SH-SY5Y (cell line): ENCODE results near the gene CHGA.
A peak's percentile ranks its signal among the peaks of the same experiment; 100 is the strongest.

Source experiments
- GATA2 ChIP-seq: IDR thresholded peaks from 2 replicates; pipeline ENCODE4 v1.6.1; 2011; ENCODE audit warnings: mild to moderate bottlenecking, low read depth, low read length
- GATA3 ChIP-seq: IDR thresholded peaks from 2 replicates; pipeline ENCODE4 v1.6.1; 2011; ENCODE audit warnings: low read depth, mild to moderate bottlenecking, low read length, moderate library complexity

CHGA gene

GRCh38 chr14:92917041-92917940 lies 5.7 kb upstream of the CHGA start:
- TF ChIP-seq GATA3: peak; percentile 99
- TF ChIP-seq GATA2: peak; percentile 100

- no peak for TF ChIP-seq GATA2
- TF ChIP-seq GATA3: no peak
Measured at GRCh38 chr14:92917956-92918355, 5.0 kb upstream of the CHGA start.

- no peak for TF ChIP-seq GATA2
- no peak for TF ChIP-seq GATA3
Measured at GRCh38 chr14:92920001-92920400, 2.9 kb upstream of the CHGA start.

- no peak for TF ChIP-seq GATA3
- TF ChIP-seq GATA2: no peak
Measured at GRCh38 chr14:92922155-92922735, 705 bp upstream of the CHGA start.

GRCh38 chr14:92923744-92924103 lies 774 bp downstream of the CHGA start:
- TF ChIP-seq GATA3 (no peak), GATA2 (no peak)

GRCh38 chr14:92924247-92924646 lies 1.3 kb downstream of the CHGA start:
- no peak for TF ChIP-seq GATA3
- TF ChIP-seq GATA2: peak; percentile 17; the same call in 1 of the 2 replicates

GRCh38 chr14:92925446-92925845 lies 2.5 kb downstream of the CHGA start:
- TF ChIP-seq GATA3 (no peak), GATA2 (no peak)

GRCh38 chr14:92926180-92926845 lies 3.4 kb downstream of the CHGA start:
- TF ChIP-seq GATA2: no peak
- no peak for TF ChIP-seq GATA3

- TF ChIP-seq GATA2 (no peak), GATA3 (no peak)
Measured at GRCh38 chr14:92926931-92927330, 4.0 kb downstream of the CHGA start.

- TF ChIP-seq GATA2: peak; percentile 73
- no peak for TF ChIP-seq GATA3
Measured at GRCh38 chr14:92927349-92928257, 4.7 kb downstream of the CHGA start.

- no peak for TF ChIP-seq GATA2
- TF ChIP-seq GATA3: no peak
Measured at GRCh38 chr14:92928258-92928629, 5.3 kb downstream of the CHGA start.

GRCh38 chr14:92928961-92929688 lies 6.2 kb downstream of the CHGA start:
- TF ChIP-seq GATA3 (no peak), GATA2 (no peak)

- no peak for TF ChIP-seq GATA2
- TF ChIP-seq GATA3: no peak
Measured at GRCh38 chr14:92929689-92930608, 7.0 kb downstream of the CHGA start.
